AG04449 (cell line): ENCODE measurements around the gene ARX.

ENCODE experiments used
- CTCF ChIA-PET: fragments of 350-600 bp; formaldehyde crosslinking; extraction: SDS; loops from one replicate; lab custom pipeline; 2021; ENCODE audit warnings: antibody characterized with exemption; lab: Yijun Ruan, JAX
- POLR2A ChIA-PET: fragments of 400-600, 350-600 bp; formaldehyde crosslinking; extraction: SDS; loops from one replicate; lab custom pipeline; 2020; ENCODE audit warnings: antibody characterized with exemption, inconsistent platforms; lab: Yijun Ruan, JAX
- DNase-seq: peaks from one replicate; pipeline ENCODE4 v3.0.0-alpha.2; 2010; ENCODE audit warnings: low read depth, low spot score
- H3K4me3 ChIP-seq: 2 replicates; pipeline ENCODE4 v1.5.1; 2011; ENCODE audit warnings: low read depth, mild to moderate bottlenecking, control low read depth, low read length
- CTCF ChIP-seq: IDR thresholded peaks from one replicate; pipeline ENCODE4 v1.5.1; 2011; ENCODE audit warnings: mild to moderate bottlenecking, moderate library complexity, low read length, control low read depth, inconsistent platforms; ENCODE audit not compliant: insufficient read depth; ENCODE audit errors: missing control alignments

Gene ARX

GRCh38 chrX:25043192-25043591, 27.4 kb upstream of the ARX start:
- TF ChIP-seq CTCF: no peak
- H3K4me3 ChIP-seq: no peak overlapping the region
- no peak for DNase-seq
- POLR2A ChIA-PET: no interaction called here
- CTCF ChIA-PET: no interaction called here

GRCh38 chrX:25039036-25039435, 23.3 kb upstream of the ARX start:
- no peak overlapping the region for H3K4me3 ChIP-seq
- CTCF ChIA-PET: no interaction called here
- DNase-seq: no peak
- POLR2A ChIA-PET: no interaction called here
- no peak for TF ChIP-seq CTCF

GRCh38 chrX:25034889-25035288, 19.1 kb upstream of the ARX start:
- CTCF ChIA-PET: interaction anchor here (0.6 kb wide), 1 partner anchor 217 kb away, joined by 3 read pairs; no protein-coding TSS in a partner anchor
- no peak for DNase-seq
- peak; percentile 8 for TF ChIP-seq CTCF
- POLR2A ChIA-PET: no interaction called here
- no peak overlapping the region for H3K4me3 ChIP-seq

- H3K4me3 ChIP-seq: no peak overlapping the region
- POLR2A ChIA-PET: no interaction called here
- no peak for DNase-seq
- CTCF ChIA-PET: interaction anchor here (1.4 kb wide), 1 partner anchor 191 kb away, joined by 3 read pairs; no protein-coding TSS in a partner anchor
- no peak for TF ChIP-seq CTCF
These were observed 13.6 kb upstream of the ARX start for GRCh38 chrX:25029288-25029825.

- H3K4me3 ChIP-seq: no peak overlapping the region
- DNase-seq: no peak
- CTCF ChIA-PET: interaction anchor here (1.4 kb wide), 1 partner anchor 190 kb away, joined by 3 read pairs; no protein-coding TSS in a partner anchor
These were observed 13.0 kb upstream of the ARX start for GRCh38 chrX:25028726-25029125.

GRCh38 chrX:25026576-25026975, 10.8 kb upstream of the ARX start:
- no peak for DNase-seq
- TF ChIP-seq CTCF: no peak
- CTCF ChIA-PET: no interaction called here
- POLR2A ChIA-PET: no interaction called here
- no peak overlapping the region for H3K4me3 ChIP-seq

More at GRCh38 chrX:25028726-25029125, 13.0 kb upstream of the ARX start:
- POLR2A ChIA-PET: no interaction called here
- TF ChIP-seq CTCF: no peak
